ENCODE results near the gene WDR26.

The WDR26 gene

DNA sequence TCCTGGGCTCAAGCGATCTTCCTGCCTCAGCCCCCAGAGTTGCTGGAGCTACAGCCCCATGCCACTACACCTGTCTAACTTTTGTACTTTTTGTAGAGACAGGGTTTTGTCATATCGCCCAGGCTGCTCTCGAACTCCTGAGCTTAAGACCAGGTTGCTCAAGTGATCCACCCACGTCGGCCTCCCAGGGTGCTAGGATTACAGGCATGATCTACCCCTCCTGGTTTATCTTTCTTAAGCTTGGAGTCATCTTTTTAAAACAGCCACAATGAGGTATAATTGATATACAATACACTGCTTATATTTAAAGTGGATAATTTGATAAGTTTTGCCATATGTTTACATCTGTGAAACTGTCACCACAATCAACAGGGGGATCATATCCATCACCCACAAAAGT, 25.4 kb upstream of the WDR26 start:
- no peaks in the 10 kb centered on the region for H3K27me3 ChIP-seq (ENCODE audit: control insufficient read depth in 1 of 2, insufficient read depth in 1 of 2, low read length in 2 of 2)
- H2BK15ac ChIP-seq (ENCODE audit: low read depth, poor library complexity, severe bottlenecking): no peak overlapping the region
- no peak overlapping the region for H3K9ac ChIP-seq (ENCODE audit: low read length)
- peaks cover 13% of the 10 kb centered on the region for H3K79me1 ChIP-seq (replicated peaks; ENCODE audit: low read length, poor library complexity, severe bottlenecking)
- H3K4me1 ChIP-seq (ENCODE audit: control insufficient read depth, insufficient read depth, low read depth, low read length): peaks cover 9% of the 10 kb centered on the region
- no peak overlapping the region for H3K4ac ChIP-seq (ENCODE audit: low read depth in 1 of 2, low read length in 2 of 2)
- H3K18ac ChIP-seq (ENCODE audit: low read depth in 1 of 2, low read length in 2 of 2): no peak overlapping the region
- no peak for DNase-seq
- no peaks in the 10 kb centered on the region for H3K36me3 ChIP-seq (ENCODE audit: control insufficient read depth in 1 of 2, insufficient read depth in 2 of 2, low read depth in 1 of 2, low read length in 2 of 2)
- H2BK12ac ChIP-seq (ENCODE audit: low read length in 2 of 2): no peak overlapping the region
- no peak overlapping the region for H3K27ac ChIP-seq (ENCODE audit: low read length, poor library complexity, severe bottlenecking)
- H3K23ac ChIP-seq (ENCODE audit: low read length in 2 of 2): no peak overlapping the region
- H2BK5ac ChIP-seq (ENCODE audit: low read depth, low read length, poor library complexity, severe bottlenecking): no peak overlapping the region
- H3K4me3 ChIP-seq (ENCODE audit: insufficient read depth in 1 of 2, low read depth in 1 of 2, low read length in 2 of 2): no peak overlapping the region
- H2AFZ ChIP-seq (ENCODE audit: low read depth, low read length): no peak overlapping the region
- H4K8ac ChIP-seq (ENCODE audit: low read length): no peak overlapping the region
- H3K14ac ChIP-seq (ENCODE audit: low read length in 2 of 2): no peak overlapping the region
- no peak overlapping the region for H2BK120ac ChIP-seq (ENCODE audit: low read depth, low read length)
- H4K91ac ChIP-seq (ENCODE audit: low read length): no peak overlapping the region
- no peaks in the 10 kb centered on the region for H3K9me3 ChIP-seq (ENCODE audit: control insufficient read depth, low read length)
- no peak overlapping the region for H3K4me2 ChIP-seq (ENCODE audit: low read length, poor library complexity, severe bottlenecking)
- 93% methylated on average over 3 of the region's 5 CpGs for WGBS
- no peak overlapping the region for H2AK5ac ChIP-seq (ENCODE audit: low read length, severe bottlenecking)

DNA sequence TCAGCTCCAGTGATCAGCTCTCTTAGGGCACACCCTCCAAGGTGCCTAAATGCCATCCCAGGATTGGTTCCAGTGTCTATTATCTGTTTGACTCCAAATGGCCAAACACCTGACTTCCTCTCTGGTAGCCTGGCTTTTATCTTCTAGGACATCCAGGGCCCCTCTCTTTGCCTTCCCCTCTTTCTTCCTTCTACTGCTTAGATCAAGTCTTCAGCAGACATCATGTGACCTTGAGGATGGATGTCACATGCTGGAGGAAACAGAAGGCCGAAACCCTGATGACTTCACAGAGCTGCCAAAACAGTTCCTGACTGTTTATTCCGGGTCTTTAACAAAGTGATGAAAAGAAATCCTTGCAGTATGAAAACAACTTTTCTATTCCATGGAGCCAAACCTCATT, 24.4 kb upstream of the WDR26 start:
- no peaks in the 10 kb centered on the region for H3K27me3 ChIP-seq (ENCODE audit: control insufficient read depth in 1 of 2, insufficient read depth in 1 of 2, low read length in 2 of 2)
- H3K18ac ChIP-seq (ENCODE audit: low read depth in 1 of 2, low read length in 2 of 2): no peak overlapping the region
- no peak overlapping the region for H4K91ac ChIP-seq (ENCODE audit: low read length)
- H3K23ac ChIP-seq (ENCODE audit: low read length in 2 of 2): no peak overlapping the region
- no peak overlapping the region for H3K4me3 ChIP-seq (ENCODE audit: insufficient read depth in 1 of 2, low read depth in 1 of 2, low read length in 2 of 2)
- peak overlapping the region in 1 of 2 experiments; percentile 45 for H3K4ac ChIP-seq (ENCODE audit: low read depth in 1 of 2, low read length in 2 of 2)
- H3K14ac ChIP-seq (ENCODE audit: low read length in 2 of 2): no peak overlapping the region
- WGBS: 77% methylated on average over 2 of the region's 2 CpGs
- H3K27ac ChIP-seq (ENCODE audit: low read length, poor library complexity, severe bottlenecking): no peak overlapping the region
- H2AFZ ChIP-seq (ENCODE audit: low read depth, low read length): no peak overlapping the region
- no peak overlapping the region for H2AK5ac ChIP-seq (ENCODE audit: low read length, severe bottlenecking)
- H3K79me1 ChIP-seq (replicated peaks; ENCODE audit: low read length, poor library complexity, severe bottlenecking): peaks cover 15% of the 10 kb centered on the region
- no peaks in the 10 kb centered on the region for H3K9me3 ChIP-seq (ENCODE audit: control insufficient read depth, low read length)
- H3K36me3 ChIP-seq (ENCODE audit: control insufficient read depth in 1 of 2, insufficient read depth in 2 of 2, low read depth in 1 of 2, low read length in 2 of 2): no peaks in the 10 kb centered on the region
- no peak overlapping the region for H2BK15ac ChIP-seq (ENCODE audit: low read depth, poor library complexity, severe bottlenecking)
- H2BK120ac ChIP-seq (ENCODE audit: low read depth, low read length): no peak overlapping the region
- H3K9ac ChIP-seq (ENCODE audit: low read length): peak overlapping the region; percentile 44
- H3K4me2 ChIP-seq (ENCODE audit: low read length, poor library complexity, severe bottlenecking): no peak overlapping the region
- peak overlapping the region in 1 of 2 experiments; percentile 8 for H2BK12ac ChIP-seq (ENCODE audit: low read length in 2 of 2)
- H3K4me1 ChIP-seq (ENCODE audit: control insufficient read depth, insufficient read depth, low read depth, low read length): peaks cover 10% of the 10 kb centered on the region
- H2BK5ac ChIP-seq (ENCODE audit: low read depth, low read length, poor library complexity, severe bottlenecking): no peak overlapping the region
- H4K8ac ChIP-seq (ENCODE audit: low read length): peak overlapping the region; percentile 14
- peak; percentile 18 for DNase-seq

DNA sequence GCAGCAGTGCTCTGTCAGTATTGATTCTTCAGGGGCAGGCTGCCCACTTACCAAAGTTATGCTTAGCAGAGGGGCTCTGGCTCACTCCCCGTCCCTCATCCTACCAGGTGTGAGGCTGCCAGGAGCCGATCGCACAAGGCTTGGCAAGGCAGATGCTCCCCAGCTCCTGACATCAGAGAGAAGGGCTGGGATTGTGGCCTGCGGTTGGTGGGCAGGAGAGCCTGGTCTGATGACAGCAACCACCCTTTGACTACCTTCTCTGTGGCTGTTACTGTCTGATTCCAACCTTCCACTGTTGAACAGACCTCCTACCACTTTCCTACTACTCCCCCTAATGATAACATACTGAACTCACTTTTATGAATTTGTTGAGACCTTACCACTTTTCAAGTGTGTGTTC, 23.7 kb upstream of the WDR26 start:
- Histone ChIP-seq H3K4ac (ENCODE audit: low read depth in 1 of 2, low read length in 2 of 2) (peak overlapping the region in 1 of 2 experiments; percentile 59), H3K27me3 (ENCODE audit: control insufficient read depth in 1 of 2, insufficient read depth in 1 of 2, low read length in 2 of 2) (no peaks in the 10 kb centered on the region), H3K18ac (ENCODE audit: low read depth in 1 of 2, low read length in 2 of 2) (peak overlapping the region in 1 of 2 experiments; percentile 54), H2BK120ac (ENCODE audit: low read depth, low read length) (peak overlapping the region; percentile 35), H2BK15ac (ENCODE audit: low read depth, poor library complexity, severe bottlenecking) (no peak overlapping the region), H3K36me3 (ENCODE audit: control insufficient read depth in 1 of 2, insufficient read depth in 2 of 2, low read depth in 1 of 2, low read length in 2 of 2) (no peaks in the 10 kb centered on the region), H3K9me3 (ENCODE audit: control insufficient read depth, low read length) (no peaks in the 10 kb centered on the region), H3K79me1 (replicated peaks; ENCODE audit: low read length, poor library complexity, severe bottlenecking) (peaks cover 15% of the 10 kb centered on the region), H3K9ac (ENCODE audit: low read length) (peak overlapping the region; percentile 44), H3K4me2 (ENCODE audit: low read length, poor library complexity, severe bottlenecking) (no peak overlapping the region), H3K14ac (ENCODE audit: low read length in 2 of 2) (no peak overlapping the region), H2BK12ac (ENCODE audit: low read length in 2 of 2) (peak overlapping the region; percentile 12 to 82), H3K4me1 (ENCODE audit: control insufficient read depth, insufficient read depth, low read depth, low read length) (peaks cover 10% of the 10 kb centered on the region), H4K8ac (ENCODE audit: low read length) (peak overlapping the region; percentile 52), H3K27ac (ENCODE audit: low read length, poor library complexity, severe bottlenecking) (no peak overlapping the region), H4K91ac (ENCODE audit: low read length) (peak overlapping the region; percentile 70), H3K23ac (ENCODE audit: low read length in 2 of 2) (peak overlapping the region in 1 of 2 experiments; percentile 27), H2AK5ac (ENCODE audit: low read length, severe bottlenecking) (no peak overlapping the region), H2AFZ (ENCODE audit: low read depth, low read length) (no peak overlapping the region), H2BK5ac (ENCODE audit: low read depth, low read length, poor library complexity, severe bottlenecking) (no peak overlapping the region), H3K4me3 (ENCODE audit: insufficient read depth in 1 of 2, low read depth in 1 of 2, low read length in 2 of 2) (no peak overlapping the region)
- no peak for DNase-seq
- WGBS: 92% methylated on average over 4 of the region's 4 CpGs

DNA sequence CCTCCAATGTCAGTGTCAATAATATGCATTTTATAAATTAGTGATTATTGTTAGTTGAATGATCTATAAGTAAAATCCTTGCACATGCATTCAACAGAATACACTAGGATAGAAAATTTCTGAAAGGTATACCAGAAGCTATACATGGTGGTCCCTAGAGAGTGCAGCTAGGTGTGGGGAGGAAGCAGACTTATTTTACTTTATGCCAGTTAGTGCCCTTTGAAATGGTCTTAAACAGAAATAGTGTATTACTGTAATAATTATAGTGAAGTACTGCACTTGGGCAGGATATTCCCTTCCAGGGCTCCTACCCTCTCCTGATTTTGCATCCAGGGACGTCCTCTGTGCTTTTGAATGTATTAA, 23.2 kb upstream of the WDR26 start:
- H3K27me3 ChIP-seq (ENCODE audit: control insufficient read depth in 1 of 2, insufficient read depth in 1 of 2, low read length in 2 of 2): no peaks in the 10 kb centered on the region
- no peak overlapping the region for H4K8ac ChIP-seq (ENCODE audit: low read length)
- H3K27ac ChIP-seq (ENCODE audit: low read length, poor library complexity, severe bottlenecking): no peak overlapping the region
- H2BK120ac ChIP-seq (ENCODE audit: low read depth, low read length): no peak overlapping the region
- H2BK12ac ChIP-seq (ENCODE audit: low read length in 2 of 2): peak overlapping the region; percentile 12 to 82
- H3K4ac ChIP-seq (ENCODE audit: low read depth in 1 of 2, low read length in 2 of 2): peak overlapping the region in 1 of 2 experiments; percentile 22
- DNase-seq: no peak
- no peak overlapping the region for H2AFZ ChIP-seq (ENCODE audit: low read depth, low read length)
- H2BK15ac ChIP-seq (ENCODE audit: low read depth, poor library complexity, severe bottlenecking): no peak overlapping the region
- no peaks in the 10 kb centered on the region for H3K9me3 ChIP-seq (ENCODE audit: control insufficient read depth, low read length)
- peaks cover 15% of the 10 kb centered on the region for H3K79me1 ChIP-seq (replicated peaks; ENCODE audit: low read length, poor library complexity, severe bottlenecking)
- no peak overlapping the region for H3K14ac ChIP-seq (ENCODE audit: low read length in 2 of 2)
- H3K9ac ChIP-seq (ENCODE audit: low read length): peak overlapping the region; percentile 44
- no peak overlapping the region for H3K23ac ChIP-seq (ENCODE audit: low read length in 2 of 2)
- no peak overlapping the region for H3K4me3 ChIP-seq (ENCODE audit: insufficient read depth in 1 of 2, low read depth in 1 of 2, low read length in 2 of 2)
- H3K4me1 ChIP-seq (ENCODE audit: control insufficient read depth, insufficient read depth, low read depth, low read length): peaks cover 10% of the 10 kb centered on the region
- no peak overlapping the region for H2BK5ac ChIP-seq (ENCODE audit: low read depth, low read length, poor library complexity, severe bottlenecking)
- H3K18ac ChIP-seq (ENCODE audit: low read depth in 1 of 2, low read length in 2 of 2): no peak overlapping the region
- no peak overlapping the region for H4K91ac ChIP-seq (ENCODE audit: low read length)
- WGBS: 95% methylated on average over 1 of the region's 1 CpG
- peak overlapping the region; percentile 75 for H2AK5ac ChIP-seq (ENCODE audit: low read length, severe bottlenecking)
- no peaks in the 10 kb centered on the region for H3K36me3 ChIP-seq (ENCODE audit: control insufficient read depth in 1 of 2, insufficient read depth in 2 of 2, low read depth in 1 of 2, low read length in 2 of 2)
- H3K4me2 ChIP-seq (ENCODE audit: low read length, poor library complexity, severe bottlenecking): no peak overlapping the region

Measured in mesenchymal stem cell (in vitro differentiated cells and primary cell).